GM21825 (cell line): ENCODE results near the gene UBE2I.

Source experiments
- ATAC-seq: cut with Tn5 transposase; IDR thresholded peaks from one replicate; pipeline ENCODE4 v1.9.1; 2021; ENCODE audit warnings: mild to moderate bottlenecking, moderate library complexity; ENCODE audit not compliant: unreplicated experiment

The UBE2I gene

DNA sequence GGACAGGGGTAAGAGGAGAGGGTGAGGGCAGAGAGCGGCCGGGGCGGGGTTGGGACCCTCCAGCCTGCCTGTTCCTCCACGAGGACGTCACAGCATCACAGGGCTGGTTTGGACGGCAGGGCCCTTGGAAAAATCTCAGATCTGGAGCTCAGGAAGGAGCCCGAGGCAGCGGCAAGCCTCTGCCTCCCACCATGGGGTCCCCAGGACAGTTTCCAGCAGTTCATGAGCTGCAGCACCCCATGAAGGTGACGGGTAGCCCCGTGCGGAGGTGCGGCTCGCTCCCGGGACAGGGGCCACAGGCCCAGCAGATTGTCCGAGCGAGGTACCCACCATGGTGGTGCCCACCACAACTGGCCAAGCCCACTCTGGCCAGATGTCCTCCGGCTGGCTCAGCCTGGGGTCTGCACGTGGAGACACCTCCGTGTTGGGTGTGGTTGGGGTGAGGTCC is 32.3 kb upstream of the UBE2I start:
- ATAC-seq = no peak

DNA sequence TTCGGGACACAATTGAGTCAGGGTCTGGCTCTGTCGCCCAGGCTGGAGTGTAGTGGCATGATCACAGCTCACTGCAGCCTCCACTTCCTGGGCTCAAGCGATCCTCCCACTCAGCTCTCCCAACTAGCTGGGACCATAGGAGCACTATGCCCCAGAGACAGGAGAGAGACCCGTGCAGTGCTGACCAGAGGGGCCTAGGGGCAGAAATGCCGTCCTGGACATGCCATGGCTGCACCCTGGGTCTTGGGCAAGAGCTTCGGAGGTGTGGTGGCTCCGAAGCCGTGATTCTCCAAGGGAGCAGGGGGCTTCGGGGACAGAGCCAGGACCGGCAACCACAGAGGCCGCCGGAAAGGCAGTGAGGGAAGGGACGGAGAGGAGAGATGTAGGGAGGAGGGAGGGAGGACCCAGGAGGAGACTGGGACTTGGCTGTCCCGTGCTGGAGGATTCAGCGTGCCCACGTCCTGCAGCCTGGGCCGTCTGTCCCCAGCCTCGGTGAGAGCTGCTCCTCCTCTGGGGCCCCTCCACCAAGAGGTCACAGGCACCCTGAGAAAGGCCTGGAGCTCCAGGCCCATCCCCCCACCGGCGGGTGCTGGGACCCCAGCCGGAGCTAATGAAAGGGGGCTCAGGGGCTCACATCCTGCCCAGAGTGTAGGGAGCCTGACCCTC is 31.7 kb upstream of the UBE2I start:
- no peak for ATAC-seq

DNA sequence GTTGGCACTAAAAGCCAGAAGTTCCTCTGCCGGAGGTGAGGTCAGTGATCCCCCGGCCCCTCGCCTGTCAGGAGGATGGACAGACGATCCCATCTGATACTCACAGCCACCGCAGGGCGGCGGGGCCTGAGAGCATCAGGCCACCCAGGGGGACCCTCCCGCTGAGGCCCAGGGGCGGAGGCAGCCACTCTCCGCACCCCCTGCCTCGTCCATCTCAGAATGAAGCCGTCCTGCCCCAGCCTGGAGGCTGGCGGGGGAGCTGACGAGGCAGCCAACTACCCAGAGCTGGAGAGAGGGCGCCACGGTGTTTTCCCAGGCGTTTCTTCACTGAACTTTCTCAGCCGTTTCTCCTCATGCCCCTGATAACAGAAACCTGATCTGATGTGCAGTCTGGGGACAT is 31.0 kb upstream of the UBE2I start:
- ATAC-seq = no peak

DNA sequence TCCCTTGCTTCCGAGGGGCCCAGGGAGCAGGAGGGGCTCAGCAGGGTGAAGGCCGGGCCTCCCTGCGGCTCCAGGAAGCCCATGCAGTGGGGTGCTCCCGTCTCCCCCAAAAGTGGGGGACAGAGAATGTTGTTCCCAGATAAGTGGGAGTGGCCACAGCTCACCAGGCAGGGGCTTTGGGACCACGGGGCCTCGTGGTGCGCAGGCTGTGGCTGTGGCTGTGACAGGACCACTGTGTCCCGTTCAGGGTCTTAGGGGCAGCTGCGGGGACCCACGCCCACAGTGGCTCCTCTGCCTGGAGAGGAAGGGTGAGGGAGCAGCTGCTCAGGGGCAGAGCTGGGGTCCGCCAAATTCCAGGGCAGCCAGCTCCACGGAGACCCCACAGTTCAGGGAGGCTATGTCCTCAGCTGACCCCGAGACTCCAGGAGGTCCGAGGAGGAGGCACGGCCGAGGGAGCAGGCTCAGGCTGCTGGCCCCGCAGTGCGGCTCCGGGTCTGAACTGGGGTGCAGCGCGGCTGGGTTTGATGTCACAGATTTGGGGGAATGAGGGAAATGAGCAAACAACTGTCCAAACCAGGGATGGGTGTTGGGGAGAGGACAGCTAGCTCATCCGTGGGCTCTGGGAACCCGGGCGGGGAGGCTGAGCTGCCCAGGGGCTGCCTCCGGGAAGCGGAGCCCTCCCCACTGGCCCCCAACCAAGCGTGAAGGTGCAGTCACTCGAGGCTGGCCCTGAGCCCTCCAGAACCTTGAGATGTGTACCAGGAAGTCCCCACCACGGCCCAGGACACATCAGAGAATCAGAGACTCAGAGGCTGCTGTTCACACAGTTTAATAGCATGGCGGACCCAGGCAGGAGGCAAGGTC is 30.1 kb upstream of the UBE2I start:
- ATAC-seq = no peak

DNA sequence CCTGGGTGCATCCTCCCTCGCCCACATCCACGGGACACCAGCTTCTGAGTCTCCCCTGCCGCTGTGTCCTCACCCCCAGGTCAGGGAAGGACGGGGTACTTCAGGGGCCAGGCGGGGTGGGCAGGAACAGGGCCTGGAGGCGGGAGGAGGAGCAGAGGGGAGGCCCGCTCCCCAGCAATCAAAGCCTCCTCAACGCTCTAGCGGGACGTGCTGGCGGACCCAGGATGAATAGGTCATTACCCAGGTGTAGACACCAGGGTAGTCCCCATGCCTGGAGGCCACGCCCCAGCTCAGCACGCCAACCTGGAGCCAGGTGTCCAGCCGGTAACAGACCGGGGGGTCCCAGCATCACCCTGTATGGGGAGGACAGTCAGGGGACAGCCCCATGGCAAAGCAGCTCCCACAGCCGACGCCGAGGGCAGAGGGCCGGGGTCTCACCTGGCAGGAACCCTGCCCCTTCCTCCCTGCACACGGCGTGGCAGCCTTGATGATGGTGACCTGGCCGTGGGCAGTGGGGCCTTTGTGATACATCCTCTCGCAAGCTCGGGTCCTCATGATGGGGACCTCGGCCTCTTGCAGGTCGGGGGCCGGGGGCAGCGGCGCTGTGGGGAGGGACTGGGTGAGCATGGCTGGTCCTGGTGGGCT is 29.4 kb upstream of the UBE2I start:
- ATAC-seq = no peak

DNA sequence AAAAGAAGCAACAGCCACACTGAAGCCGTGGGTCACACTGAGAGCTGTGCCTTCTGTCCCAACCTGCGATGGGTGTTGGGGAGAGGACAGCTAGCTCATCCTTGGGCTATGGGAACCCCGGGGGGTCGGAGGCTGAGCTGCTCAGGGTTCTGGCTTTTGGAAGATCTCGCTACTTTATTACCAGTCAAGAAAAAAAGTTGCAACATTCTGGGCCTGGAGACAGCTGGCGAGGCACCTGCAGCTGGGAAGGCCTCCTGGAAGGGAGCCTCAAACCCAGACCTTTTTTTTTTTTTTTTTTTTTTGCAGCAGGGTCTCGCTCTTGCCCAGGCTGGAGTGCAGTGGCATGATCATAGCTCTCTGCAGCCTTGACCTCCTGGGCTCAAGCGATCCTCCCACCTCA is 28.7 kb upstream of the UBE2I start:
- no peak for ATAC-seq

DNA sequence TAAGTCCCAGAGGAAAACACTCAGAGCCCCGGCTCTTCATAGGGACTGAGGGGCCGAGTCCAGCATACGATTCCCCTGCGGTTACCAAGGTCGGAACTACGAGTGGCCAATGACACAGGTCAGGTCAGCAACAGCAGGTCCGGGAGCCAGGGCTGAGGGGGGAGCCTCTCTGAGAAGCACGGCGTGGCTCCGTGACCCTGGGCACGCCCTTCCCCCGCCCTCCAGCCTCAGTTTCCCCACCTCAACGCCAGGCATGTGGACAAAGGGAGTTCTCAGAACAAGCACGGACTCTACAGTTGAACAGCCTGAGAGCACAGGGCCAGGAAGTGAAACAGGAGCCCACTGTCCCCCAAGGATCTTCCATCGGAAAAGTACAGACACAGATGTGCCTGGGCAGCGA is 27.9 kb upstream of the UBE2I start:
- no peak for ATAC-seq

DNA sequence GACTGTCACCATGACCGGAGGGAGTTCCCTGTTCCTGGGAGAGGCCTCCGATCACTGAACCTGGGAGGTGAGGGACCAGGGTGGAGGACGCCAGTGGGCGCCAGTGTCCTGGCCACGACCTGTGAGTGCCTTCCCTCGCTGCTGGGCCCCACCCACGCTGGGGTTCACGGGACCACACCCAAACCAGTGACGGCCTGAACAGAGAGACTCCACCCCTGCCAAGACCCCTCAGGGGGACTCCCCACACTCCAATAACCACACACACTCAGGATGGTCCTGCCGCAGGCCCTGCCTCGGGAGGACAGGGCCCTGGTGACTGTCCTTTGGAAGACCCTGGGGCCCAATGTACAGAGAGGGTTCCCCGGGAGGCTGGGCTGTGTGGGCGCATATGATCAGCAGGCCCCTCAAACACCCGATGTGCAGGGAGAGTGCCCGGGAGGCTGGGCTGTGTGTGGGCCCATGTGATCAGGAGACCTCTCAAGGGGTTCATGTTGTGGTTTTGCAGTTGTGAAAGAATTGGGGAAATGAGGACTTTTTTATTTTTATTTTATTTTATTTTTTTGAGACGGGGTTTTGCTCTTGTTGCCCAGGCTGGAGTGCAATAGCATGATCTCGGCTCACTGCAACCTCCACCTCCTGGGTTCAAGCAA is 27.0 kb upstream of the UBE2I start:
- ATAC-seq = no peak

DNA sequence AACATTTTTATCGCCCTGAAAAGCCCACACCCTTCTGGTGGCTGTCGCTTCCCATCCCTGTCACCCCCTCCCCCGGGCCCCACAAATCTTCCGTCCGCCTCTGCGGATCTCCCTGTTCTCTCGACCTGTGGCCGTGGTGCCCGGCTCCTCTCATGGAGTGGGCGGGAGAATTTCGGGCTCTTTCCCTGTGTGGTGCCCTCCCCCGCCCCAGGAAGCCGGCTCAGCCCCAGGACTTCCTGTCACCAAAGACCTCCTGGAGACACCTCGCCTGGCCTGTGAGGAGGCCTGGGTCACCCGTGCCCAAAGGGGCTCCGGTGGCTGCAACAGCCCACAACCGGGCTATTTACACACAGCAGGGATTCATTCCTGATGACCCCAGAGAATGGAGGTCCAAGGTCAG is 26.1 kb upstream of the UBE2I start:
- ATAC-seq = no peak

DNA sequence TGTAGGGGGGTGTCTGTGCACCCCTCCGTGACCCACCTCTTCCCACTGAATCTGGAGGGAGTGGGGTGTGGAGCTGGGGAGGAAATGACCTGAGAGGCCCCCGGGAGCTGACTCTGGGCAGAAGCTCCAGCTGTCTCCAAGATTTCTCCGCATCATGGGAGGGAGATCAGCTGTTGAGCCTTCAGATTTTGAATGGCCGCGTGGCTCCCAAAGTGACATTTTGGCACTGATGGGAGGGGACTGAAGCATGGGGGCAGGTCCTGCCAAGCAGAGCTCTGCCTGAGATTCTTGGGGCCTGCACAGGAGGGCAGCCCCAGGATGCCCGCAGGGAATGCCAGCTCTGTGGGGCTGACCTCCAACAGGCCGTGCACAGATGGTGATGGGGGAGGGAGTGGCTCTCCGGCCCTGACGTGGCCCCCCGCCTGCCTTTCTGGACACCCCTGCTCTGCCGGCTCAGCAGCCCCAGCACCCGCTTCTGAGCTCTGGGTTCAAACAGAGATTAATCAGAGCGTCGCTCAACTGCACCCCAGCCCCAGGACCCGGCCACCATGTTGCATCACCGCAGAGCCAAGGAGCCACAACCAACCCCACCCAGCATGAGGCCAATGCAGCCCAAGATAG is 25.3 kb upstream of the UBE2I start:
- no peak for ATAC-seq

DNA sequence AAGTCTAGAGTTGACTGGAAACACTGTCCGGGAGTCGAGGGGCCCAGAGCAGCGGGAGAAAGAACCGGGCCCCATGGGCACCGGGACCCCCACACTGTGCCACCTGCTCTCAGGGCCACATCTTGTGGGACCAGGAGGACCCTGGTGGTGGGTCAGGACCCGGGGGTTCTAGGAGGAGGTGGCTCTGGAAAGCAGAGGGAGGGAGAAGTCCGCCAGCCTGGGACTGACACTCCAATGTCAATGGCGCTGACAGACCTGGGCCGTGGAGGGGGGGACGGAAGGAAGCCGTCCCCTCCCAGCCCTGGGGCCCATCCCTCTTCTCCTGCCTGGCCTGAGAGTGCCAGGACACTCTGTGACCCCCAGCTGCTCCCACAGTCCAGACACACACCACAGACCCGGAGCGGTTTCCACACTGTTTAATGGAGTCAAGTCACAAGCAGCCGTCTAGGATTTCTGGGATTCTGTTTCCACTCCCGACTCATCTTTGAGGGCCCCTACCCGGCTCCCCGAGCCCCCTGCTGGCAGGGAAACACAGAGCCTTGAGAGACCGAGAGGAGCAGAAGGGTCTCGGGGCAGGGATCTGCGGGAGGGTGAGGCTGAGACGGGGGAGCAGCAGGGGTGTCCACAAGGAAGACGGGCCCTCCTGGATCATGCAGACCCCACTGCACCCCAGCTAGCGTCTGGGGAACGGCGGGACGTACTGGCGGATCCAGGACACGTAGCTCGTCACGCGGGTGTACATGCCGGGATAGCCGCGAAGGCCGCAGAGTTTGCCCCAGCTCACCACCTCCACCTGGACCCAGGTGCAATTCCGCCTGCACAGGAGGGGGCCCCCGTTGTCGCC is 23.5 kb upstream of the UBE2I start:
- ATAC-seq = no peak

DNA sequence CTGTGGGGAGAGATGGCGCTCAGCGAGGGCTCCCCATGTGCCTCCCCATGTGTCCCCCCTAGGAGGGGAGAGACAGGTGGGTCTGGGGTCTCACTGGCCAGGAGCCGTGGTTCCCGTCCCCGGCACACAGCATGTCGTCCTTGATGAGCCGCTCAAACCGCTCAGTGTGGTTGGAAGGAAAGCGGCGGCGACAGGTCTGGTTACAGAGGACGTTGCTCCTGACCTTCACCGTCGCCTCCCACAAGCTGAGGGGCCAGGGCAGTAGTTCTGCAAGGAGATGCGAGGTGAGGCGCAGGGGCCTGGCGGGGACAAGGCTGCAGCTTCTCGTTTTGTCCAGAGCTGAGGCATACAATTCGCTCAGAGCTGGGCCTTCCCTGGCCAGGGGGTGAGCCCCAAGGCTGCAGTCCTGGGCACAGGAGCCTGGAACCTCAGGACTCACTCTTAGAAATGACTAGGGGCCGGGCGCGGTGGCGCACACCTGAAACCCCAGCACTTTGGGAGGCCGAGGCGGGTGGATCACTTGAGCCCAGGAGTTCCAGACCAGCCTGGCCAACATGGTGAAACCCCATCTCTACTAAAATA is 22.8 kb upstream of the UBE2I start:
- ATAC-seq = no peak

DNA sequence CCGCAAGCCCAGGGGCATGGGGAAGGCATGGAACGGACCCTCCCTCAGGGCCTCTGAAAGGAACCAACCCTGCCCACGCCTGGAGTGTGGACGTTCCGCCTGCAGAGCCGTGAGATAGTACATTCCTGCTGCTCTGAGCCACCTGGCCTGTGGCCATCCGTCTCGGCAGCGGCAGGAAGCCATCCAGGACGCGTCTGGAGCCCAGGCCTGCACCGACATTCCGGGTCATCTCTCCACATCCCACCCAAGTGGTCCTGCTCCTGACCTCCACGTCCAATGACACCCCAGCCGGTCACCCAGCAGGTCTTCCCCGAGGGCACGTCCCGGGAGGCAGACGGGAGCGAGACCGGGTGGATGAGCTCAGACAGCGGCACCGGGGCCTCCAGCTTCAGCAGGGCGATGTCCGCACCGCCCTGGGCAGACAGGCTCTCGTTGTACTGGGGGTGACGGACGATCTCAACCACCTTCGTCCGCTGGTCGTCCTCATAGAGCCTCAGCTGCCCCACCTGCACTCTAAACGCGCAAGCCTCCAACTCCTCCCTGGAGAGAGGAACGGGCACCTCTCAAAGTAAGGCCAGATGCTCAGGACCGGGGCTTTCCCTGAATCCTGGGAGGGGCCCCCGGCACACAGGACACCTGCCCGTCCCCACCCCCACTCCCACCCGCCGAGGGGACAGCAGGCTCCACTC is 21.3 kb upstream of the UBE2I start:
- no peak for ATAC-seq

DNA sequence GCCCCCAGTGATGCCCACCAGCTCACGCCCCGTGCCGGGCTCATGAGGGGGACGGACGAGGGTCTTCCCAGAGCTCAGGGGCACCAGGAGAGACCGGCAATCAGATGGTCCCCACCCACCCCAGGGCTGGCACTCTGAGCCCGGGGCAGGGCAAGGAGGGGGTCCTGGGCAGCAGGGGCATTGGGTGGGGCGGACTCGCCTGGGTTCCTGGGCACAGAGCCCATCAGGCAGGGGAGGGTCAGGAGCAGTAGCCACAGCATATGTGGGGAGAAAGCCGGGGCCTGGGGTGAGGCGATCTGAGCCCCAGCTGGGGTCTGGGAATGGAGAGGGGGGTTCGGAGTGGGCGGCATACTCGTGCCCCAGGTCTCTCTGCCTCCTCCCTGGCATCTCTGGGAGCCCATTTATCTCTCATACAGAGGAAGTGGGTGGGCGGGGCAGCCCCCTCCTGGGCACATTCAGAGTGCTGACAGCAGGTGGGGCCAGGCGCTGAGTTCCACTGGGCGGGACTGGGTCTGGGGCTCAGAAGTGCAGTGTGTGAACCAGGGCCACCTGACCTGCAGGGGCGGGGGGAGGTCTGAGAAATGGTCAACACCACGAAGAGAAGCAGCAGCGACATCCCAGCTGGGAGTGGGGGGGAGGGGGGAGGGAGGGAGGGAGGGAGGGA is 20.5 kb upstream of the UBE2I start:
- ATAC-seq = no peak

DNA sequence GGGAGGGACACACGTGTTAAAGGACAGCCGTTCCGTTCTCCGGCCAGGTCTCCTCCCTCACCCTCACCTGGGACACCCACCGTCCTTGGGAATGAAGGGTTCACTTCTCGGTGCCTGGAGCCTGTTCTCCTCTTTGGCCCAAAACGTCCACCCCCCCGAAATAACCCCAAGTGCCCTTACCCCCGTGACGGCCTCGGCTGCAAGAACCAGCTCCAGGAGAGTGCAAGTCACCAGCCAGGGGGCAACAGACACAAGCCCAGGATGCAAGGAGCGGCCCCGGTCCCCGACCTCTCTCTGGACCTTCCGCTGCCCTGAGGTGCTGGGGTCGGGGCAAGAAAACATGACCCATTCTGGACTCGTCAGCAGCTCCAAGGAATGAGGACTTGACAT is 20.0 kb upstream of the UBE2I start:
- ATAC-seq = no peak

DNA sequence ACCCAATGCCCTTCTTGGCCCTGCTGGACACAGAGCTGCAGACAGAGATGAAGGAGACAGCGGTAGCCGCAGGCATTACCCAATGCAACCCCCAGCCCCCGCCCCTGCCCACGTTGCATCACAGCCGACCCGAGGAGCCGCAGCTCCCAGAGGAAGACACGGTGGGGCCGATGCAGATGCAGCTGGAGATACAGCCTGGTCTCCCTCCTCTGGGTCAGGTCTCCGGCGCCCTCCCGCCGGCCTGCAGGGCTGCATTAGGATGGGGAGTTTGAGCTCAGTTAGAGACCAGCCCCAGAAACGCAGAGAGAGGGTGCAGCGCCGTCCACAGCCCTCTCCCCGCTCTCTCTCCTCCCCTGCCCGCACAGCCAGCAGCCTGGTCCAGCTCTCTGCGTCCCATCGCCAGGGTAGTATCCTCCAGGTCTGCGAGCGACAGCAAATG is 19.4 kb upstream of the UBE2I start:
- no peak for ATAC-seq

DNA sequence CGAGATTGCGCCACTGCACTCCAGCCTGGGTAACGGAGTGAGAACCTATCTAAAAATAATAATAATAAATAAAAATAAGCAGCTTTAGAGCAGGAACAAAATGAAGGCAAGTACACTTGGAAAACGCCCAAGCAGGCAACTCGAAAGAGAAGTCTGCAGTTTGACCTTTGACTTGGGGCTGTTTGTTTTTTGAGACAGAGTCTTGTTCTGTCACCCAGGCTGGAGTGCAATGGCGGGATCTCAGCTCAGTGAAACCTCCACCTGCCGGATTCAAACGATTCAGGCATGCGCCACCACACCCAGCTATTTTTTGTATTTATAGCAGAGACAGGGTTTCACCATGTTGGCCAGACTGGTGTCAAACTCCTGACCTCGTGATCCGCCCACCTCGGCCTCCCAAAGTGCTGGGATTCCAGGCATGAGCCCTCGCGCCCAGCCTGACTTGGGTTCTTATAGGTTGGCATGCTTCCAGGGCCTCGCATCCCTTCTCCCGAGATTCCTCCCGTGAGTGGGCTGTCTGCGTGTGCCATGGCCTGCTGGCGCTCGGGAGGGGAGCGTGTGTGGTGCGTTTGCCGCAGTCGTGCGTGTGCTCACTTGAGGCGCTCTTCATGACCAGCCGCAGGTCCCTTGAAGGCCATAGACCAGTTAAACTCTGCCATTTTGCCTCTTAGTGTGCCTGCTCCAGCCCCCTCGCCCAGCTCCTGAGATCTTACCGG is 18.4 kb upstream of the UBE2I start:
- no peak for ATAC-seq

DNA sequence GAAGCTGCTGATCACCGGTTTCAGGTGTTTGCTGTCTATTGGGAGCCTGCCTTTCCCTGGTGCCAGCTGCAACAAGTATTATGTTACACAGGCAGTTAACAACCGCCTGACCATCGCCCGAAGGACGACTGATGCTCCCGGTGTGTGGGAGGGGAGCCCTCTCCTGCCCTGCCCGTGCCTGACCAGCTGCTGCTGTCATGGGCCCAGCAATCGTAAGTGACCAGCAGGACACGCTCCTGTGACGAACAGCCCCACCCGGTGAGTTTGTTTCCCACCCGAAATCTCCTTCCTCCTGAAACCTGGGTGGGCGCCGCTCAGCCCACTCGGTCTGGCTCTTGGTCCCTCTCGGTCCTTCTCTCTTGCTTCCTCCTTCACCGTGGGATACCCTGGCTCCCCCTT is 17.9 kb upstream of the UBE2I start:
- no peak for ATAC-seq
